LoVo (cell line): ENCODE results near the gene NXF1.
"Not testable (repeated sequence)": the region's sequence is repeated elsewhere in the genome, so short reads cannot be mapped to it uniquely, and the experiment has no call there.

Experiments used
- DNase-seq: peaks from one replicate; pipeline ENCODE4 v3.0.0-alpha.2; 2016; ENCODE audit warnings: low spot score

The NXF1 gene

DNA sequence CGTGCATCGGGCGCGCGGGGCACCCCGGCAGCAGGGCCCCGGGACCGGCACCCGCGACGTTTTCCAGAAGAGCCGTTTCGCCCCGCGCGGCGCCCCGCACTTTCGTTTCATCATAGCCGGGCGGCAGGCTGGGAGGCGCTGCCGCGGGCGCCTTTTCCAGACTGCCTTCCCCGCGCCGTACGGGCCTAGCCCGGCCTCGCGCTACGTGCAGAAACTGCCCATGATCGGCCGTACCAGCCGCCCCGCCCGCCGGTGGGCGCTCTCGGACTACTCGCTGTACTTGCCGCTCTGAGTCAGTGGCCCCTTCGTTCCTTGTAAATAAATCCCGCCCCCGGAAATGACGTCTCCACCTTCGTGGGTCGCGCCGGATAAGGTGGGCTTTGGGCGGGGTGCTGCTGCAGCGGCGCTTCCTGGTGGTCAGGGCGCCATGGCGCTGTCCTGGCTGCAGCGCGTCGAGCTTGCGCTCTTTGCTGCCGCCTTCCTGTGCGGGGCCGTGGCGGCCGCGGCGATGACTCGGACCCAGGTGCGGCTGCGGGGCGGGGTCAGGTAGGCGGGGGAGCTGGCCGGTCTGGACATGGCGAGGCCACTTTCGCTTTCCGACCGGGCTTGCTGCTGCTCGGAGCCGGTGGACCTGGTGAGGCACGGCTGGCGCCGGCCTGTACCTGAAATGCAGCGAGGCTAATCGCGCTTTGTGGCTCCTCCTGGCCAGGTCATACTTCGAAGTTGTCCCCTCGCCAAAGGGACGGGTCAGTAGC, 18.1 kb downstream of the NXF1 start, which contains the start of gene TMEM179B:
Gene TMEM179B (plus strand): TSS at position 398 of the 755 bp plus-strand sequence. CDS start 30 bp downstream, at position 428.
- peak; percentile 98 for DNase-seq

DNA sequence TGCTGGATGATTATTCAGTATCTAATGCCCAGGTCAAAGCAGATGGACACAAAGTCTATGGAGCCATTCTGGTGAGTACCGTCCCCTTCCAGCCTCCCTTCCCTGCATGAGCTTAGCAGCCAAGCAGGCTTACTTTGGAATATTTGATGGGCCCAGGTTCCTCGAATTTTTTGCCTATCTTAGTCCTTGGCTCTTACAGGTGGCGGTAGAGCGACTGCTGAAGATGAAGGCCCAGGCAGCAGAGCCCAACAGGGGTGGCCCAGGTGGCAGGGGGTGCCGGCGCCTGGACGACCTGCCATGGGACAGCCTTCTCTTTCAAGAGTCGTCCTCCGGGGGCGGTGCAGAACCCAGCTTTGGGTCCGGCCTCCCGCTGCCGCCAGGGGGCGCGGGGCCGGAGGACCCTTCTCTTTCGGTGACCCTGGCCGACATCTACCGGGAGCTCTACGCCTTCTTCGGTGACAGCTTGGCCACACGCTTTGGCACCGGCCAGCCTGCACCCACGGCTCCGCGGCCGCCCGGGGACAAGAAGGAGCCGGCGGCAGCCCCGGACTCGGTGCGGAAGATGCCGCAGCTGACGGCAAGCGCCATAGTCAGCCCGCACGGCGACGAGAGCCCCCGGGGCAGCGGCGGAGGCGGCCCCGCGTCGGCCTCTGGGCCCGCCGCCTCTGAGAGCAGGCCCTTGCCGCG, 18.8 kb downstream of the NXF1 start:
- DNase-seq: peak; percentile 90

DNA sequence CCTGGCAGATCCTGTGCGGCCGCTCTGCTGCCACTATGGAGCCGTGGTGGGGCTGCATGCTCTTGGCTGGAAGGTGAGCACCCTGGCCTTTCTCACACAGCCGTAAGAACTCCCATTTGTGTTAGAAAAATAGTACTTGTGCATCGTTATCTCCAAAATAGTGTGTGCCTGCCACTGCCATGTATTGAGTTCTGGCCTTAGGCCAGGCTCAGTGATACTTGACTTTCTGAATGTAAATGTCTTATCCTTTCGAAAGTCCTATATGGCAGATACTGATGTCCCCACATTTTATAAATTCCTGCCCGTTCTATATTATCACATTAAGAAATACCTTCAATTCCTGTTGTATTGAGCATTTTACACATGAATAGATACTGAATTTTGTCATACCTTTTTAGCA, 22.5 kb downstream of the NXF1 start:
- DNase-seq: no peak

DNA sequence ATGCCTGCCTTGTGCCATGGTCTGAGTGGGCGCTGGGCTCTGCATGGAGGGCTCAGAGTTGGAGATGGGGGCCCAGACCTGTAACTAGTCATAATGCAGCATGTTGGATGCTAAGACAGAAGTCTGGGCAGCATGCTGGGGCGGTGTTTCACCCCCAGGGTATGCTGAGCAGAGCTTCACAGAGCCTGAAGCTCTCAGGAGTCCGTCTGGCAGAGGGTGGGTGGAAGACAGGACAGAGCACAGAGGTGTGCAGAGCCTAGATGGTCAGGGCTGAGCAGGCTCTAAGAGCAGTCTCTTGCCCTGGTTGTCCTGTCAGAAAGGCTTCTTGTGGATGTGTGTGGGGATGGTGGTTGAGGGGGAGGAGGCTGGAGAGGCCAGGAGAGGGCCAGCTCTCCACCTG, 26.8 kb downstream of the NXF1 start:
- no peak for DNase-seq

DNA sequence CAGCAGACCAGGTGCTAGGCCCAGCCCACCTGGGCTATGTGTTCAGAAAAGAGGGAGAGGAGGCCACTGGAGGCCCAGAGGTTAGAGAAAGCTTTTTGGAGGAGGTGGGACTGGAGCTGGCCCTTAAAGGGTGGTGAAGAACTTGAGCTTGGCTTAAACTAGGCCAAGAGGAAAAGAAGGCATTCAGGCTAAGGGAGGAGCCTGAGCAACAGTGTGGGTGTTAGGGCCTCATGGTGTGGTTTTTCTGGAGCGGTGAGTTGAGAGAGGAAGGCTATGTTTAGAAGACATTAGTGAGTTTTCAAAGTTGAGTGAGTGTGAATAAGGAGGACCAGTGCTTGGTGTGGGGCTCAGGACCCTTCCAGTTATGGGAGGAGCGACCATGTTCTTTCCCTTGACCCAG, 27.9 kb downstream of the NXF1 start:
- DNase-seq: no peak

DNA sequence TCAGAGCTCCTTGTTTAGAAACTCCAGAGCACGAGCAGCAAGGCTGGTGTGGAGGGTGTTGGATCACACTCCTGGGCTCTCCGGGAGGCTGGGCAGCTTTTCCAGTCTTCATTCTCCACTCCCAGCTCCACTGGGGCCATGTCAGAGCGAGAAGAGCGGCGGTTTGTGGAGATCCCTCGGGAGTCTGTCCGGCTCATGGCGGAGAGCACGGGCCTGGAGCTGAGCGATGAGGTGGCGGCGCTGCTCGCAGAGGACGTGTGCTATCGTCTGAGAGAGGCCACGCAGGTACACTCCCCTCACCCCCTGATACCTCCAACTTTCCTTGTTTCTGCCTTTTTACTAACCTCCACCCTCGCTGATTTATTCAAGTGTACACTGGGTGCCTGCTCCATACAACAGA, 29.6 kb downstream of the NXF1 start:
- no peak for DNase-seq

DNA sequence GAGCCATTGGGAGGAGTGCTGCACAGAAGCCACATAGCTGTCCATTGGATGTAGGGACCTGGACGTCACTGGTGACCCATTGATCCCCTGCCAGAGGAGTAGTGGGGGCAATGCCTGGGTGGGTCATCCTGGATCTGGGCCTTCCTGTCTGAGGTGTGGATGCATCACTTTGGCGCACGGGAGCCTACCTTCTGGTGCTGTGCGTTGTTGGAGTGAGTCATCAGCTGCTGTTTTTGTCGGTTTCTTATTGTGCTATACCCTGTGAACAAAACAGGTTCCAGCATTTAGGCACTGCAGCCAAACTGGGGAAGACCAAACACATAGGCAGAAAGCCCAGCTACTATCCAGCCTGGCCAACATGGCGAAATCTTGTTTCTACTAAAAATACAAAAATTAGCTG, 30.8 kb downstream of the NXF1 start:
- DNase-seq: no peak

DNA sequence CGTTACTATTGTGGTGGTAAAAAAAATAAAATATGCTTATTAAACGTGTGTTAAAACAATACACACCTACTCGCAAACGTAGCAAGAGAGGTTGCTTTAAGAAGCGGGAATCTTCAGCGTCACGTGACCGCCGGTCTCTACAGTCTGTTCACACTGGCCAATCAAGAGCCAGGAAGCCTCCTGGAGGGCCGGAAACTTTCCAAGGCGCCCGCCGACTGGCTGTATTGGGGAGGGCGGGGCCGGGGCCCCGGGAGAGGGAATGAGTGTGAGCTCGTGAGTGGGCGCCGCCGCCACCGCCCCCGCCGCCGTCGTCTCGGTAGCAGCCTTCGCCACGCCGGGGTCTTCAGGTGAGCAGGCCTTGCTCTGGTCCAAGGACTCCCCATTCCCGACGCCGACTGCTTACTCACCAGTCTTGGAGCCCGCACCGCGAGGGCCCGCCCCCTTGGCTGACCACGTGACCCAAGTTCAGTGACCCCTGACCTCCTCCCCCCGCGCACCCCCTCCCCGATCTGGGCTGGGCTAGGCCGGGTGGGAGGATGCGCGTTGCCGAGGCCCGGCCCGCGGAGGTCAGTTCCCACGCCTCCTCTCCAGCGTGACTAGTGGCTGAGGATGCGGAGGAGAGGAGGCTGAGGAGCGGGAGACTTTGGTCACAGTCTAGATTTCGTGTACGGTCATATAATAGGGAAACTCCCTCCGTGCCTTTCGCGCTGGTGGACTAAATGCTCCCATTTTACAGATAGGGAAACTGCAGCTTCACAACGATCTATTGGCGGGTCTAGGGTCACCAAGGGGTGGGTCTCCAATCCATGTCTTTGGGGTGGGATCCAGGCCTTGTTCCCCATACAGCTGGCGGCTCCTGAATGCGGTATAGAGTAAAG, 33.9 kb downstream of the NXF1 start, which contains the start of gene TAF6L:
Gene TAF6L (plus strand): TSS at position 253 of the 878 bp plus-strand sequence. CDS start 4,388 bp downstream, outside the sequence.
- peak; percentile 95 for DNase-seq

DNA sequence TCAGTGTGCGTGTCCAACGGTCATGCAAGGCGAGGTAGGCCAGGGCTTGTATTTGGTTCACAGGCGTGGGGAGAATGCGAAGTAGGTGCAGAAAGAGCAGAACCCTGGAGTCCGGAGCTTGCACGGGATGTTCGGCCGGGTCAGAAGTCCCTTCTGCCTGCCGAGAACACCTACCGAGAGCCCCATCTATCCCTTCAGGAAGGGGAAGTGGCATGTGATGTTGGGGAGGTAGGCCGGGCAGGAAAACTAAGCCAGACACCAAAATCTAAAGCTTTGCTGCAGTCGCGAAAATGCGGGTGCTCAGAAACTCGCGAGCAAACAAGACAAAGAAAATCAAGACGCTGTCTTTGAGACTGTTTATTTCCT, 34.5 kb downstream of the NXF1 start:
- no peak for DNase-seq

DNA sequence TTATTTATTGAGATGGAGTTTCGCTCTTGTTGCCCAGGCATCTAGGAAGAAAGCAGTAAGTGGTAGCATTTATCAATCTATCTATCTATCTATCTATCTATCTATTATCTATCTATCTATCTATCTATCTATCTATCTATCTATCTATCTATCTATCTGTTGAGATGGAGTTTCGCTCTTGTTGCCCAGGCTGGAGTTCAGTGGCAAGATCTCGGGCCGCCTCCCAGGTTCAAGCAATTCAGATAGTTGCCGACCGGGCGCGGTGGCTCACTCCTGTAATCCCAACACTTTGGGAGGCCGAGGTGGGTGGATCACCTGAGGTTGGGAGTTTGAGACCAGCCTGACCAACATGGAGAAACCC, 44.4 kb downstream of the NXF1 start:
- not testable (repeated sequence) for DNase-seq

DNA sequence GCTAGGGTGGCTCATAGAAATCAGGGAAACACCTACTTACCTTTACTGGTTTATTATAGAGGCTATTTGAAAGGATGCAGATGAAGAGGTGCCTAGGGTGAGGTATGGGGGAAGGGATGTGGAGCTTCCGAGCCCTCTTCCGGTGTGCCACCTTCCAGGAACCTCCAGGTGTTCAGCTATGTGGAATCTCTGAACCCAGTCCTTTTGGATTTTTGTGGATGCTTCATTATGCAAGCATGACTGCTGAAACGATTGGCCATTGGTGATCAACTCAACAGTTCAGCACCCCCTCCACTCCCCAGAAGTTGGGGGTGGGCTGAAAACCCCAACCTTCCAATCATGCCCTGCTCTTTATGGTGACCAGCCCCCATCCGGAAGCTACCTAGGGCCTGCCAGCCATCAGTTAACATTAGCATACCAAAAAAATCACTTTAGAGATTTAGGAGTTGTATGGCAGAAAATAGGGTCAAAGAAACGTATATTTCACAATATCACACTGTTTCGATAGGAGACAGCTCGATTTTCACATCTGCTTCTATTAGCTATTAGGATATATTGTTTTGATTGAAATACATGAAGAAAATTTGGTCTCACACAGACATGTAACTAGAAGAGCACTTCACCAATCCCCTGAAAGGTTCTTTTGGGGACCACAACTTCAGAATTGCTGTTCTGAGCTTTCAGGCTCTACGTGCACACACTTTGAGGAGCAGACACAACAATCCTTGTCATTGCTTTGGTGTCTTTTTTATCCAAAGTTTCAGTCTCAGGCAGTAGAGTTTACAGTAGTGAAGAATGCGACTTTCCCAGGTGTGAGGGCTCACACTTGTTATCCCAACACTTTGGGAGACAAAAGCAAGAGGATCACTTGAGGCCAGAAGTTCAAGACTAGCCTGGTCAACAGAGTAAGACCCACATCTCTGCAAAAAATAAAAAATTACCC, 47.1 kb downstream of the NXF1 start:
- no peak for DNase-seq

DNA sequence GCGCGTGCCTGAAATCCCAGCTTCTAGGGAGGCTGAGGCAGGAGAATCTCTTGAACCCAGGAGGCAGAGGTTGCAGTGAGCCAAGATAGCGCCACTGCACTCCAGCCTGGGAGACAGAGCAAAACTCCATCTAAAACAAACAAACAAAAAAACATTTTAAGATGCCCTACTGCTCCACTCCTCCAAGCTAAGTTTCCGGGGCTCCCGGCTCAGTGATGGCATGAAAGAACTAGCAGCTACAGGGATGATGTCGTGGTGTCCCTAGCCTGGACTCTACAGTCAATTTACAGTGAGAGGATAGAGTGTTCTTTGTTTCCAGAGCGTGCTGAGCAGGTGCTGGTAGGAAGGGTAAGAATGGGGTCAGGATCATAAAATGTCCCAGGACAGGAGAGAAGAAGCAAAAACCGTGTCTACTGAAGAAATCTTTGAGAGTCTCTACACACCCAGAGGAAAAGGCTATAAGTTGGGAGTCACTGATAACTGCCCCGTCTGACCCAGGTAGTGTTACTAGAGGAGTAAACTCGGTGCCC, 50.1 kb downstream of the NXF1 start:
- DNase-seq: no peak

DNA sequence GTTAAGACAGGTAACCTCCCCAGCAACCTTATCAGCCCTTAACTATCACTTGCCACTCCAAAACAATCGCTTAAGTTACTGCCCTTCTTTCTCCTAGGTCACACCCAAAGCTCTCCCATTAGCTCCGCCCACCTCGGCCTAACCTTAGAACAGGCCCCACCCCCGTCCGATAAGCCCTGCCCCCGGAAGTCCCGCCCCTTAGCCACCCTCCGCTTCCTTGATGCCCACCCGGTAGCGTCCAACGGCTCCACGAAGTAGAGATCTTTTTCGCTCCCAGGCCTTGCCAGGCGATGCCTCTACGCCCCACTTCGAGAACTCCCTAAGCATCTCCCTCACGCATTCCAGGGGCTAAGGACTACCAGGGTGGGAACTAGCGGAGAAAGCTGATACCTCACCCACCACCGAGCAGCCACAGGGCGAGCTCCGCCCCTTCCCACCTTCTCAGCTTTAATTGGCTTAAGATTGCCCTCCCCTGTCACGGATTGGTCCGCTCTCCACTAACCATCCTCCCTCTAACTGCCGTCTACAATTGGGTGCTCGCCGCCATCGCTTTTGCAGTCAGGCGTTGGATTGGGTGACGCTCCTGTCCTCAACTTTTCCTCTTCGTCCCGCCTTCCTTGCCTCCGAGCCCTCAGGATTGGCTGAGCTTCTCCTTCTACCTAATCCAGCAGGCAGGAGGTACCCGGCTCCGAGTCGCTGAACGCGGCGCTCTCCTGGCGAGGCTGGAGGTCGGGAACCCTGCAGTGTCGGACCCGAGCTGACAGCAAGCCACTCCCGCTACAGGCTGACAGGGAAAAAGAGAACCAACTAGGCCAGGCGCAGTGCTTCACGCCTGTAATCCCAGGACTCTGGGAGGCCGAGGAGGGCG, 51.3 kb downstream of the NXF1 start, which contains the start of gene ZBTB3:
Gene ZBTB3 (minus strand): TSS at position 425 of the 868 bp plus-strand sequence. CDS start 496 bp downstream, outside the sequence.
- DNase-seq: peak; percentile 99

DNA sequence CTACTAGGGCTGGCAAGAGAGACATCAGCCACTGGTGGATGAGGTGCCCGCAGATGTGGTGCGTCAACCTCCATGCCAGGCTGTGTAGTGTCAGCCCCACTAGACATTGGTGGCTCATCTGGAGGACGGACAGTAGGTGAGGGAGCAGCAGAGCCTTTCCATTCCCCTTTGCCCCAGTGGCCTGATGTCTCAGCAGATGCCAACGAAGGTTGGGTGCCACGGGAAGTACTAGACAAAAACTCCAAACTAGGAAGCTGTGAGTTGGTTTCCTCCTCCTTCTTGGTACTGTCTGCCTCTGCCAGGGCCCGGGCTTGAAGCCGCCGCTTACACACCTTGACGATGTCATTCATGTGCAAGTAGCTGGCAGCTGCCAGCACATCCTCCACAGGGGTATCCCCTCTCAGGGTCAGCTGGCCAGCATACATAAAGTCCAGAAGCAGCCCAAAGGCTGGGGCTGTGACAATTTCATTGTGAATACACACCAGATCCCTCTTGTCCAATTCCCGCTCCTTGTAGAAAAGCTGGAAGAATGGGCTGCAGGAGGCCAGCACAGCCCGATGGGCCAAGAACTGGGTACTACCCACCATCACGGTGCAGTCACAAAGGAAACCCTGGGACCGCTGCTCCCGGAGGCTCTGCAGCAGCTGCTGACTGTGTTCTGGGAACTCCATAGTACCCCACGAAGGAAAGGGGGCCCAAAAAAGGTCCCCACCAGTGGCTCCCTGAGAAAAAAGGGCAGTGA, 52.1 kb downstream of the NXF1 start:
- DNase-seq: no peak

DNA sequence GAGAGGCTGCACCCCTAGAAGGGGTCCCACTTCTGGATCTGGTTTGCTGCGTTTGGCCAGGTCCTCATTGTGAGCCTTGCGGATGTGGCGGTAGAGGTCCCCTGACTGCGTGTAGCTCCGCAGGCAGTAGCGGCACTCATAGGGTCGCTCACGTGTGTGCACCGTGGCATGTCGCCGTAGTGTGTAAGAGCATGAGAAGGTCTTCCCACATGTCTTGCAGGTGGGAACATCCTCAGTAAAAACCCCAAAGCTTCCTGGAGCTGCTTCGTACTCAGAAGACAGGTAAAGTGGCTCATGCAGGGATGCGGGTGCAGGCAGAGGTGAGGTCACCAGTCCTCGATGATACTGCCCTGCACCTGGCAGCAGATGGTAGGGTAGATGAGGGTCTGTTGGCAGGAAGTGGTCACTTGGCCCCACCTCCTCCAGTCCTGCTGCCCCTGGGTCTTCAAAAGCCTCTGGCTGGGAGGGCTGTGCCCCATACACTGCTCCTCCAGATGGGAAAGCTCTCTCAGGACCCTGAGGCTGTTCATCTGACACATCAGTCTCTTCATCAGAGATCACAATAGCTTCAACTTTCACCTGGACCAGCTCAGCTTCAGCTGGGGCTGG, 53.0 kb downstream of the NXF1 start:
- no peak for DNase-seq

DNA sequence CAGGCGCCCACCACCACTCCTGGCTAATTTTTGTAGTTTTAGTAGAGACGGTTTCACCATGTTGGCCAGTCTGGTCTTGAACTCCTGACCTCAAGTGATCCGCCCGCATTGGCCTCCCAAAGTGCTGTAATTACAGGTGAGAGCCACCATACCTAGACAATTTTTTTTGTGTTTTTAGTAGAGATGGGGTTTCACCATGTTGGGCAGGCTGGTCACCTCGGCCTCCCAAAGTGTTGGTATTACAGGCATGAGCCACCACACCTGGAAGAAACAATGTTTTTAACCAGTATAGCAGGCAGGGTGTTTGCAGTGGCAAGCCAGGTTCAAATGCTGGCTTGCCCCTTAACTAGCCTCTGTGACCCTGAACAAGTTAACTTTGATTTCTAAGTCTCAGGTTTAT, 55.3 kb downstream of the NXF1 start:
- DNase-seq: not testable (repeated sequence)

DNA sequence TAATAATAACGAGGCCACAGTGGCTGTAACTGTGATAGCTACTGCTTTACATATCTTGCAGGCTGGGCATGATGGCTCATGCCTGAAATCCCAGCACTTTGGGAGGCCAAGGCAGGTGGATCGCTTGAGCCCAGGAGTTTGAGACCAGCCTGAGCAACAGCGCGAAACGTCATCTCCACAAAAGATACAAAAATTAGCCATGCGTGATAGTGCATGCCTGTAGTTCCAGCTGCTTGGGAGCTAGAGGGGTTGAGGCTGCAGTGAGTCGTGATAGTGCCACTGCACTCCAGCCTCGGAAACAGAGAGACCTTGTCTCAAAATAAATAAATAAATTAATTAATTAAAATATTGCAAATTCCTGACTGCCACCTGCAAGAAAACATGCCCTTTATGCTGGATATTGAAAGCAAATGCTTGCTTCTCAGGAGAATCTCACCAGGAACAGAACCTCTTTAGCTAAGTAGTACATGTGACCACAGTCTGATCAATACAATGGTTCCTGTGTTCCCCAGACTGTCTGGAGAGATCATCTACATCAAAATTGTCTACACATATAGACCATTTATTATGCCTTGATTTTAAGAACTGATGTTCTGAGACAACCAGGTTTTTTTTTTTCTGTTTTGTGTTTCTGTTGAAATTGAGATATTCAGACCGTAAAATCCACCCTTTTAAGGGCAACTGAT, 57.6 kb downstream of the NXF1 start:
- no peak for DNase-seq
